ENCODE measurements around the gene ZNF644. TPM values are rescaled to one million over a fixed set of nuclear protein-coding genes. Genes with fewer than 3 reads are reported as not detected.

ZNF644 gene
- total RNA-seq, 1 donor from 2014 or later, result 68.8 TPM

DNA sequence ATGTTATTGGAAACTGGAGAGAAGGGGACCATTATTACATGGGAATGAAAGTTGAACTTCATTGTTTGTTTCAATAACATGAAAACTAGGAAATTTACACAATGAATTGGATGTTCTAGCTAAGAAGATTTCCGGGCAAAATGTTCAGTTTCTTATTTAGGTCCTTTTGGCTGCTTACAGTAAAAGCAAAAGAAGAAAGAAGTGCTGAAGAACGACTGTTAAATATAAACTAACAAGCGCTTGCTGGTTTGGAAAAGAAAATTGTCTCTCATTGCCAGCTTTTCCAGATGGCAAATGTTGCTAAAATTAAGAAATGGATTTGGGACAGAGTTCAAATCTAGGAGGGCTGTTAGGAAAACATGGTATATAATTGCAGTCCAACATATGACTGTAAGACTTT, 139.6 kb downstream of the ZNF644 start:
- Mint-ChIP-seq H3K9me3 (peaks cover 26% of the 10 kb centered on the region), H3K36me3 (ENCODE audit: low read depth) (peaks cover 25% of the 10 kb centered on the region), H3K27me3 (ENCODE audit: low read depth) (no peaks in the 10 kb centered on the region), H3K27ac (ENCODE audit: unreplicated experiment) (no peak overlapping the region), H3K4me1 (no peaks in the 10 kb centered on the region), H3K4me3 (no peak overlapping the region)
- TF ChIP-seq, protein P1, sequence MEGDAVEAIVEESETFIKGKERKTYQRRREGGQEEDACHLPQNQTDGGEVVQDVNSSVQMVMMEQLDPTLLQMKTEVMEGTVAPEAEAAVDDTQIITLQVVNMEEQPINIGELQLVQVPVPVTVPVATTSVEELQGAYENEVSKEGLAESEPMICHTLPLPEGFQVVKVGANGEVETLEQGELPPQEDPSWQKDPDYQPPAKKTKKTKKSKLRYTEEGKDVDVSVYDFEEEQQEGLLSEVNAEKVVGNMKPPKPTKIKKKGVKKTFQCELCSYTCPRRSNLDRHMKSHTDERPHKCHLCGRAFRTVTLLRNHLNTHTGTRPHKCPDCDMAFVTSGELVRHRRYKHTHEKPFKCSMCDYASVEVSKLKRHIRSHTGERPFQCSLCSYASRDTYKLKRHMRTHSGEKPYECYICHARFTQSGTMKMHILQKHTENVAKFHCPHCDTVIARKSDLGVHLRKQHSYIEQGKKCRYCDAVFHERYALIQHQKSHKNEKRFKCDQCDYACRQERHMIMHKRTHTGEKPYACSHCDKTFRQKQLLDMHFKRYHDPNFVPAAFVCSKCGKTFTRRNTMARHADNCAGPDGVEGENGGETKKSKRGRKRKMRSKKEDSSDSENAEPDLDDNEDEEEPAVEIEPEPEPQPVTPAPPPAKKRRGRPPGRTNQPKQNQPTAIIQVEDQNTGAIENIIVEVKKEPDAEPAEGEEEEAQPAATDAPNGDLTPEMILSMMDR (conservative IDR thresholded peaks at IDR 0.05), result no peak
- DNase-seq (ENCODE audit: low read depth, low spot score), result no peak

DNA sequence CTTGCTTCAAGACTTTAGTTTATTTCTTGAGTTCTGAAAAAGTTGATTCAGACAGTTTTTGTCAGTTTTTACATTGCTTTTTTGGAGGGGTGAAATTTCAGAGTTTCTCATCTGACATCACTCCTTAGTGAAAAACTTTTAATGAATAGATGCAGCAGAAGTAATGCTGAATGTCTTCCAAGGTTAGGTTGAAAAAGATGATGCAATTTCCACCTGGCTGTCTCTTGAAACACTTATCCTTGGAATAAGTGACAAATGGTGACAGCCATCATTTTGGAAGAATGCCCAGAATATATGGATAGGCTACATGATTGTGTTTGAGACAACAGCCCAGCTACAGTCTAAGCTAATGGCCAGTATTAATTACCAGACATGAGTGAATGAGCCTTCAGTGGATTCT, 140.8 kb downstream of the ZNF644 start:
- peaks cover 27% of the 10 kb centered on the region for H3K36me3 Mint-ChIP-seq (ENCODE audit: low read depth)
- no peaks in the 10 kb centered on the region for H3K4me1 Mint-ChIP-seq
- H3K9me3 Mint-ChIP-seq, result peaks cover 26% of the 10 kb centered on the region
- H3K27ac Mint-ChIP-seq (ENCODE audit: unreplicated experiment), result no peak overlapping the region
- H3K27me3 Mint-ChIP-seq (ENCODE audit: low read depth), result no peaks in the 10 kb centered on the region
- TF ChIP-seq, protein P1 (conservative IDR thresholded peaks at IDR 0.05), result no peak
- no peak for DNase-seq (ENCODE audit: low read depth, low spot score)
- no peak overlapping the region for H3K4me3 Mint-ChIP-seq

DNA sequence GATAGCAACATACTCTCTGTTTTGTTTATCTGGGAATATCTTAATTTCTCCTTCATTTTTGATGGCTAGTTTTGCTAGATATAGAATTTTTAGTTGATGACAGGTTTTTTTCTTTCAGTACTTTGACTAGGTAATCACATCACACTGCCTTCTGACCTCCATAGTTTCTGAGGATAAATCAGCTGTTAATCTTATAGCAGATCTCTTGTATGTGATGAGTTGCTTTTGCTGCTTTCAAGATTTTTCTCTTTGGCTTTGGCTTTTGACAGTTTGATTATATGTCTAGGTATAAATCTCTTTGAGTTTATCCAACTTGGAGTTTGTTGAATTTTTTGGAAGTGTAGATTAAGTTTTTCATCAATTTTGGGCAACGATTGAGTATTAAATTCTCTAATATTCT, 142.6 kb downstream of the ZNF644 start:
- Mint-ChIP-seq H3K27ac (ENCODE audit: unreplicated experiment) (no peak overlapping the region), H3K4me3 (no peak overlapping the region), H3K36me3 (ENCODE audit: low read depth) (peaks cover 27% of the 10 kb centered on the region), H3K9me3 (peaks cover 26% of the 10 kb centered on the region), H3K4me1 (no peaks in the 10 kb centered on the region), H3K27me3 (ENCODE audit: low read depth) (no peaks in the 10 kb centered on the region)
- TF ChIP-seq, protein P1 (conservative IDR thresholded peaks at IDR 0.05), result no peak
- no peak for DNase-seq (ENCODE audit: low read depth, low spot score)

DNA sequence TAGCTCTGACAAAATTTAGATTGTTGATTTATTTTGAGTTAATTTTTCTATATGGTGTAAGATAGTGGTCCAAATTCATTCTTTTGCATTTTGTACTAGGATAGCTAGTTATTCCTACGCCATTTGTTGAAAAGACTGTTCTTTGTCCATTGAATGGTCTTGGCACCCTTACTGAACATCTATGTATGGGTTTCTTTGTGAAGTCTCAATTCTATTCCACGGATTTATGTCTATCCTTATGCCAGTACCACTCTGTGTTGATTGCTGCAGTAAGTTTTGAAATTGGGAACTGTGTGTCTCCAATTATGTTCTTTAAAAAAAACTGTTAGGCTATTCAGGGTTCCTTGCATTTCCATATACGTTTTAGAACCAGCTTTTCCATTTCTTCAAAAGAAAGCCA, 145.7 kb downstream of the ZNF644 start:
- Mint-ChIP-seq H3K4me1 (no peaks in the 10 kb centered on the region), H3K27me3 (ENCODE audit: low read depth) (no peaks in the 10 kb centered on the region), H3K36me3 (ENCODE audit: low read depth) (peaks cover 24% of the 10 kb centered on the region), H3K4me3 (no peak overlapping the region), H3K9me3 (peaks cover 23% of the 10 kb centered on the region), H3K27ac (ENCODE audit: unreplicated experiment) (no peak overlapping the region)
- TF ChIP-seq, protein P1 (conservative IDR thresholded peaks at IDR 0.05), result no peak
- no peak for DNase-seq (ENCODE audit: low read depth, low spot score)
